CD4-positive, alpha-beta memory T cell (primary cell): ENCODE results near the gene SOBP. TPM values are rescaled to one million over a fixed set of nuclear protein-coding genes. Genes with fewer than 3 reads are reported as not detected.
"Not testable (repeated sequence)": the region's sequence is repeated elsewhere in the genome, so short reads cannot be mapped to it uniquely, and the experiment has no call there.

Experiments used
- CTCF ChIA-PET: fragments of 350-600 bp; sonication (Branson Sonifier 250); formaldehyde crosslinking; loops from one replicate; lab custom pipeline; 2021; ENCODE audit warnings: inconsistent platforms; ENCODE audit not compliant: partially characterized antibody; lab: Charles Lee
- POLR2A ChIA-PET: fragments of 350-600 bp; sonication (Branson Sonifier 250); formaldehyde crosslinking; loops from one replicate; lab custom pipeline; 2021; ENCODE audit not compliant: partially characterized antibody; lab: Charles Lee
- DNase-seq, 5 donors: peaks; one replicate each; pipeline versions ENCODE4 v3.0.0 to v3.0.0-alpha.2; 2020 to 2022; ENCODE audit warnings: mixed read lengths in 1 of 5
- H3K27ac ChIP-seq: one replicate; pipeline ENCODE4 v1.7.0; 2013; ENCODE audit warnings: low read depth, low read length
- H3K27me3 ChIP-seq: 2 replicates; pipeline ENCODE4 v1.7.0; 2013; ENCODE audit warnings: mild to moderate bottlenecking, low read length, moderate library complexity; ENCODE audit not compliant: insufficient read depth
- H3K36me3 ChIP-seq: 2 replicates; pipeline ENCODE4 v1.7.0; 2013; ENCODE audit warnings: mild to moderate bottlenecking, low read length, moderate library complexity; ENCODE audit not compliant: insufficient read depth
- H3K4me1 ChIP-seq: 2 replicates; pipeline ENCODE4 v1.7.0; 2013; ENCODE audit warnings: mild to moderate bottlenecking, low read length, moderate library complexity; ENCODE audit not compliant: insufficient read depth
- H3K4me3 ChIP-seq, 2 donors: one replicate each; pipeline ENCODE4 v1.7.0; 2013; ENCODE audit warnings: low read length in 2 of 2, mild to moderate bottlenecking in 1 of 2
- H3K9me3 ChIP-seq, 2 donors: one replicate each; pipeline ENCODE4 v1.7.0; 2013; ENCODE audit warnings: low read length in 2 of 2, control low read depth in 1 of 2; ENCODE audit not compliant: control insufficient read depth in 1 of 2
- H3K27ac Mint-ChIP-seq, 7 donors: one replicate each; pipeline ENCODE4 v1.8.0; 2020 to 2021; ENCODE audit warnings: mixed read lengths in 7 of 7, mild to moderate bottlenecking in 6 of 7, inconsistent platforms in 3 of 7, moderate library complexity in 3 of 7
- H3K27me3 Mint-ChIP-seq, 2 donors: one replicate each; pipeline ENCODE4 v1.8.0; 2020 to 2021; ENCODE audit warnings: mixed read lengths in 2 of 2
- H3K36me3 Mint-ChIP-seq, 2 donors: one replicate each; pipeline ENCODE4 v1.8.0; 2020 to 2021; ENCODE audit warnings: mixed read lengths in 2 of 2, inconsistent platforms in 1 of 2, mild to moderate bottlenecking in 1 of 2
- H3K4me1 Mint-ChIP-seq, 4 donors: one replicate each; pipeline ENCODE4 v1.8.0; 2020 to 2021; ENCODE audit warnings: mixed read lengths in 4 of 4, mild to moderate bottlenecking in 1 of 4
- H3K4me3 Mint-ChIP-seq, 8 donors: one replicate each; pipeline ENCODE4 v1.8.0; 2020 to 2021; ENCODE audit warnings: mixed read lengths in 8 of 8, mild to moderate bottlenecking in 7 of 8, moderate library complexity in 6 of 8, inconsistent platforms in 3 of 8
- H3K9me3 Mint-ChIP-seq, 8 donors: one replicate each; pipeline ENCODE4 v1.8.0; 2020 to 2021; ENCODE audit warnings: mixed read lengths in 8 of 8, mild to moderate bottlenecking in 5 of 8, inconsistent platforms in 3 of 8, moderate library complexity in 1 of 8
- intact Hi-C: fragments of 100-400 bp; cut with micrococcal nuclease; formaldehyde crosslinking; loops from one replicate; pipeline ENCODE4 v1.15.1; 2023
- polyA plus RNA-seq, 2 donors: library from polyadenylated mRNA; unstranded; fragments of 300-500 nt; fragmentation: Illumina TruSeq; gene quantifications; one replicate each; pipeline ENCODE4 v1.2.3, GENCODE V29; 2021
- total RNA-seq, 2 experiments: library from RNA; stranded (reverse); gene quantifications; one replicate each; pipeline ENCODE4 v1.2.3, GENCODE V29; 2021

The SOBP gene
- total and polyA plus RNA-seq, 4 experiments from 2014 or later, result 0.10 TPM; not detected in 3

DNA sequence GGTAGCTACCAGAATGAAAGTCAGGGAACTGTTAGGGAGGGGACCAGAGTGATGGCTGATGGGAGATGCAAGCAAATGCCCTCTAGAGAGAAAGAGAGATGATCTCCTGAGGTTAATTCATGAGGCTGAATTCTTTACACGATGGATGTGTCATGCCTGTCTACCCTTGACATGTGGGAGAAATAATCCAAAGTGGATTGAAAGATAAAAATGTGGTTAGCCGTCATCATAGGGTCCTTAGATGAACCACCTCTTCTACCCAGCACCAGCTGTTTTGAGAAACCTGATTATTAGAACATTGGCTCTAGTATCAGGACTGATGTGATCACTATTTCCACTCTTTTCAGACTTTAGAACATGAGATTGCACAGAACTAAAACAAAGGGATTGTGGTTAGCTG, 53.6 kb downstream of the SOBP start:
- CTCF ChIA-PET, result interaction anchor here (1.7 kb wide), 1 partner anchor 13 kb away, joined by 4 read pairs; no protein-coding TSS in a partner anchor
- peaks cover 24 to 27% of the 10 kb centered on the region in 2 donors for H3K27me3 Mint-ChIP-seq
- Histone ChIP-seq H3K27me3 (no peaks in the 10 kb centered on the region), H3K4me1 (no peaks in the 10 kb centered on the region), H3K9me3 (no peaks in the 10 kb centered on the region), H3K36me3 (no peaks in the 10 kb centered on the region), H3K27ac (no peak overlapping the region), H3K4me3 (no peak overlapping the region)
- H3K36me3 Mint-ChIP-seq, result no peaks in the 10 kb centered on the region
- no peak for DNase-seq
- POLR2A ChIA-PET, result no interaction called here
- peaks cover 0 to 1% (median 0%) of the 10 kb centered on the region in 8 donors for H3K9me3 Mint-ChIP-seq
- H3K4me3 Mint-ChIP-seq, result no peak overlapping the region
- no peaks in the 10 kb centered on the region for H3K4me1 Mint-ChIP-seq
- H3K27ac Mint-ChIP-seq, result no peak overlapping the region
- intact Hi-C loops, result no loop called here

DNA sequence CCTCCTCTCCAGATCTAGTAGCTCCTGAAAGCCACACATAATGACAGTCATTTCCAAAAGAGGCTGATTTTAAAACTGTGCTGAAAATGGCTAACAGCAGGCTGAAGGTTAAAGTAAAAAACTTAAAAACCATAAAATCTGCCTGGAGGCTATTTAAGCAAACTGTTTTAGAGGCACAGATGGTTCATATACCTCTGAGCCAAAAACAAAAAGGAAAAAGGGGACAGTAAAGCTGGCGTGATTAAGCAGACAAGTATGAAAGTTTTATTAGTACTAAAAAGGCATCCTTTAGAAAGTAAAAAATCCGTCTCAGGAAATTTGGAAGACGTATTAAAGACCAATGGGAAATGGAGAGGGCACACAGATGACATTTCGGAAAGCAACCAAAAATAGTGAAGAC, 55.8 kb downstream of the SOBP start:
- intact Hi-C loops, result no loop called here
- Histone ChIP-seq H3K27me3 (no peaks in the 10 kb centered on the region), H3K4me3 (no peak overlapping the region), H3K4me1 (no peaks in the 10 kb centered on the region), H3K9me3 (no peaks in the 10 kb centered on the region), H3K27ac (no peak overlapping the region), H3K36me3 (no peaks in the 10 kb centered on the region)
- Mint-ChIP-seq H3K27ac (no peak overlapping the region), H3K4me1 (no peaks in the 10 kb centered on the region), H3K27me3 (peaks cover 16 to 17% of the 10 kb centered on the region in 2 donors), H3K4me3 (no peak overlapping the region), H3K36me3 (no peaks in the 10 kb centered on the region), H3K9me3 (peaks cover 0 to 2% (median 0%) of the 10 kb centered on the region in 8 donors)
- ChIA-PET POLR2A (no interaction called here), CTCF (no interaction called here)
- DNase-seq, result no peak

DNA sequence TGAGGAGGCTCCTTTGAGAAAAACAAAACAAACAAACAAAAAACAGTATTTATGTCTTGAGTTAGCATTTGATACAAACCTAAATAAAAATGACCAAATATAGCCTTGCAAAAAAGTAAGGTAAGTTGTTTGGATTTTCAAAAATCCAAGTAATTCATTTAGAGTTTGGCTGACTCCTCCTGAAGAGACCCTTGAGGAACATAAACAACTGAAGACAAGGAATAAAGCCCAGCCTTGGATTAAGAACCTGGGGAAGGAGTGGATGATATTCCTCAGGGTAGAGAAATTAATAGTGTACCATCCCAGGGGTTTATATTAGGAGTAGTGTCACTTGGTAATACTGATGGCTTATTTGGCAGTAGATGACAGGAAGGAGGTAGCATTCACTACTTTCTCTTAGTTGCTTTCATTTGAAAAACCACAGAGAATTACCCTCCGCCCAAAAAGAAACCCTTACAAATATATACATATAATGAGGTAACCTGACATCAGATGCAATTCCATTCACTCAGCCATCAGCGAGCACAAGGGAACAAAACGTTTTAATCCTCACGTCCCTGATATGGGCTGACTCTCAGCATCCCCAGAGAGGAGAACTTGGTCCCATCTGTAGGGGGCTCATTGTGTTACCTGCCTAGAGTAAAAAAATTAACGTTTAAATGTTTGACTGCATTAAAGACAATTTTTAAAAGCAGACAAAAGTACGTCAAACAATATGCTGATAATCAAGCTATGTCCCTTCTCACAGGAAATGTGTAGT, 57.0 kb downstream of the SOBP start:
- Histone ChIP-seq H3K4me3 (no peak overlapping the region), H3K36me3 (no peaks in the 10 kb centered on the region), H3K9me3 (no peaks in the 10 kb centered on the region), H3K4me1 (no peaks in the 10 kb centered on the region), H3K27ac (no peak overlapping the region), H3K27me3 (no peaks in the 10 kb centered on the region)
- H3K27me3 Mint-ChIP-seq, result peaks cover 16 to 17% of the 10 kb centered on the region in 2 donors
- CTCF ChIA-PET, result no interaction called here
- no peak overlapping the region for H3K27ac Mint-ChIP-seq
- DNase-seq, result no peak
- no peaks in the 10 kb centered on the region for H3K36me3 Mint-ChIP-seq
- intact Hi-C loops, result no loop called here
- no peak overlapping the region for H3K4me3 Mint-ChIP-seq
- no peaks in the 10 kb centered on the region for H3K4me1 Mint-ChIP-seq
- POLR2A ChIA-PET, result no interaction called here
- peaks cover 0 to 2% (median 0%) of the 10 kb centered on the region in 8 donors for H3K9me3 Mint-ChIP-seq

DNA sequence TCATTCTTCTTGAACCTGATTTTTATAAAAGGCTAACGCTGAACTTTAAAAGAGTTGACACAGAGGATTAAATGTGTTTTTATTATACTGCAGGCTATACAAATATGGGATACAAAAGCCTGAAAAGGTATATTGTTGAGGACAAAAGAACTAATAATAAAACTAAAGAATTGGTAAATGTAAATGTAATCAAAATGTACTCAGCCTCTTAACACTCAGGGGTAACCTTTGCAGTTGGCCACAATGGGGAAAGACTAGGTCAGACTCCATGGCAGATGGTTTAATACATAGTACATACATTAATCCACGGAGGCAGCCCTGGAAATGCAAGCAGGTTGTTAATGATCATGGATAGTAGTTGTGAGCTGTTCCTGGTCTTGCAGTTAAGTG, 57.5 kb downstream of the SOBP start:
- H3K4me3 ChIP-seq, result no peak overlapping the region
- peaks cover 0 to 3% (median 0%) of the 10 kb centered on the region in 8 donors for H3K9me3 Mint-ChIP-seq
- H3K4me3 Mint-ChIP-seq, result no peak overlapping the region
- H3K27ac ChIP-seq, result no peak overlapping the region
- H3K4me1 Mint-ChIP-seq, result no peaks in the 10 kb centered on the region
- no peak overlapping the region for H3K27ac Mint-ChIP-seq
- no peak for DNase-seq
- H3K36me3 ChIP-seq, result no peaks in the 10 kb centered on the region
- POLR2A ChIA-PET, result no interaction called here
- intact Hi-C loops, result no loop called here
- no peaks in the 10 kb centered on the region for H3K27me3 ChIP-seq
- no peaks in the 10 kb centered on the region for H3K36me3 Mint-ChIP-seq
- H3K27me3 Mint-ChIP-seq, result peaks cover 12 to 13% of the 10 kb centered on the region in 2 donors
- H3K4me1 ChIP-seq, result no peaks in the 10 kb centered on the region
- H3K9me3 ChIP-seq, result no peaks in the 10 kb centered on the region
- CTCF ChIA-PET, result no interaction called here

DNA sequence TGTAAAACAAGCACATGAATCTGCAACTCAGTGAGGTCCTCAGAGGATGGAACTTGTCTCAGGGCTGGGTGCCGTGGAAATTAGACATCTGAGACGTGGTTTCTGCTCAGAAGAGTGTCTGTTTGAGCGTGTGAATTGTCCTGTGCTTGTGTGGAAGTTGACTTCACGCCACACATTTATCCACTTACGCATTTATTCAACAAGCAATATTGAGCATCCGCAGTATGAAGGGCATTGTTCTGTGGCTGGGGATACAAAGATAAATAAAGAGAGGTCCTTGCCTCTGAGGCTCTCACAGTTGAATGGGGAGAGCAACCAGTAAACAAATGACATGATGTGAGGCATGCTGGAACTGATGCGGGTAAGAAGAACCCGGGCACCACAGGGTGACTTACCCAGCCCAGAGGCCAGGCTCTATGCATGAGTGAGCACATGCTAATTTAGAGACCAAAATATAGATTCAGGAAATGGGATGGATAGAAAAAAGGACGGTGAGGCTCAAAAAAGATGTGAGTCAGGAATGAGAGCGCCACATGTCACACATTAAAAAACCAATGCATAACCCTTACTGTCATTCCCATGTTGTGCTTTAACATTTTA, 60.4 kb downstream of the SOBP start:
- H3K36me3 Mint-ChIP-seq, result no peaks in the 10 kb centered on the region
- intact Hi-C loops, result no loop called here
- no peak overlapping the region for H3K27ac Mint-ChIP-seq
- no peaks in the 10 kb centered on the region for H3K36me3 ChIP-seq
- H3K4me3 Mint-ChIP-seq, result no peak overlapping the region
- no peak for DNase-seq
- peaks cover 0 to 4% (median 0%) of the 10 kb centered on the region in 8 donors for H3K9me3 Mint-ChIP-seq
- H3K4me3 ChIP-seq, result no peak overlapping the region
- H3K9me3 ChIP-seq, result no peaks in the 10 kb centered on the region
- POLR2A ChIA-PET, result no interaction called here
- H3K4me1 Mint-ChIP-seq, result no peaks in the 10 kb centered on the region
- no peak overlapping the region for H3K27ac ChIP-seq
- H3K27me3 ChIP-seq, result no peaks in the 10 kb centered on the region
- CTCF ChIA-PET, result no interaction called here
- no peaks in the 10 kb centered on the region for H3K4me1 ChIP-seq
- peaks cover 0 to 6% of the 10 kb centered on the region in 2 donors for H3K27me3 Mint-ChIP-seq

DNA sequence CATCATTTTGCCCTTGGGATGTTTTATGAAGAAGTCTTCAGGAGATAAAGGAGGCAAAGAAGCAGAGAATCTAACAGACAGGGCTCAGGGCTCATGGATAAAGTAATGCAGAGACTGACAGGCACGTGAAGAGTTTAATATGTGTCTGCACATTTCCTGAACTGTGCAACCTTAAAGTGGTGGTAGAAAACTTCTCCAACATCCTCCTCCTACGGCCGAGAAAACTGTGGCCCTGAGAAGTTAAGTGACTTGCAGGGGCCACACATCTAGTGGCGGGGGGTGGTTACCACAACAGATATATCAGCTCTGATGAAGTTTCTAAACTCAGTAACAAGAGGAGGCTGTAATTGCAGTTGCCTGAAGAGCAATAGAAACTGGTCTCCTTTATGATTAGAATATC, 61.0 kb downstream of the SOBP start:
- no peaks in the 10 kb centered on the region for H3K9me3 ChIP-seq
- no peak overlapping the region for H3K27ac ChIP-seq
- no peaks in the 10 kb centered on the region for H3K4me1 ChIP-seq
- intact Hi-C loops, result no loop called here
- CTCF ChIA-PET, result no interaction called here
- no peak overlapping the region for H3K4me3 ChIP-seq
- H3K27me3 Mint-ChIP-seq, result peaks cover 0 to 6% of the 10 kb centered on the region in 2 donors
- POLR2A ChIA-PET, result no interaction called here
- no peaks in the 10 kb centered on the region for H3K36me3 ChIP-seq
- no peak overlapping the region for H3K27ac Mint-ChIP-seq
- H3K4me3 Mint-ChIP-seq, result no peak overlapping the region
- no peak for DNase-seq
- H3K36me3 Mint-ChIP-seq, result no peaks in the 10 kb centered on the region
- no peaks in the 10 kb centered on the region for H3K27me3 ChIP-seq
- H3K9me3 Mint-ChIP-seq, result peaks cover 0 to 4% (median 0%) of the 10 kb centered on the region in 8 donors
- H3K4me1 Mint-ChIP-seq, result no peaks in the 10 kb centered on the region

DNA sequence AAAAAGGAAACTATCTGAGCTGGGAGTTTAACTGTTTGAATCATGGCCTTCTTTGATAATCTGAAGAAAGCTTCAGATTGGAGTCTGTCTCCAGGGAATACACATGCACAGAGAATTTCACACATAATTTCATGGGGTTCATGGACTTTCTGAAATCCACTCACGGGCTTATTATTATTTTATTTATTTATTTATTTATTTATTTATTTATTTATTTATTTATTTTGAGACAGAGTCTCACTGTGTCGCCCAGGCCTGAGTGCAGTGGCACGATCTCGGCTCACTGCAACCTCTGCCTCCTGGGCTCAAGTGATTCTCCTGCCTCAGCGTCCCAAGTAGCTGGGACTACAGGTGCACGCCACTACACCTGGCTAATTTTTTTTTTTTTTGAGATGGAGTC, 63.2 kb downstream of the SOBP start:
- H3K9me3 ChIP-seq, H3K4me3 Mint-ChIP-seq, H3K4me1 Mint-ChIP-seq, H3K27me3 Mint-ChIP-seq, DNase-seq, H3K27me3 ChIP-seq, H3K4me3 ChIP-seq, intact Hi-C loops, H3K27ac ChIP-seq, H3K27ac Mint-ChIP-seq, POLR2A ChIA-PET, H3K4me1 ChIP-seq, CTCF ChIA-PET, H3K36me3 ChIP-seq, H3K36me3 Mint-ChIP-seq, H3K9me3 Mint-ChIP-seq: not testable (repeated sequence)
